Immature natural killer cell (primary cell): ENCODE results near the gene GABRR2. TPM values are rescaled to one million over a fixed set of nuclear protein-coding genes. Genes with fewer than 3 reads are reported as not detected.

ENCODE experiments used
- DNase-seq, 3 donors: peaks; one replicate each; pipeline ENCODE4 v3.0.0; 2022; ENCODE audit warnings: mixed read lengths in 1 of 3
- H3K27ac Mint-ChIP-seq, 6 donors: one replicate each; pipeline ENCODE4 v1.8.0; 2020; ENCODE audit warnings: mixed read lengths in 6 of 6, mild to moderate bottlenecking in 5 of 6, inconsistent platforms in 4 of 6, moderate library complexity in 3 of 6
- H3K27me3 Mint-ChIP-seq, 3 donors: one replicate each; pipeline ENCODE4 v1.8.0; 2020 to 2021; ENCODE audit warnings: low read depth in 3 of 3, mild to moderate bottlenecking in 3 of 3, mixed read lengths in 3 of 3, moderate library complexity in 3 of 3, inconsistent platforms in 1 of 3
- H3K36me3 Mint-ChIP-seq, 3 donors: one replicate each; pipeline ENCODE4 v1.8.0; 2020; ENCODE audit warnings: mixed read lengths in 3 of 3, inconsistent platforms in 2 of 3, mild to moderate bottlenecking in 2 of 3
- H3K4me1 Mint-ChIP-seq, 2 donors: one replicate each; pipeline ENCODE4 v1.8.0; 2020; ENCODE audit warnings: inconsistent platforms in 2 of 2, mild to moderate bottlenecking in 2 of 2, mixed read lengths in 2 of 2, moderate library complexity in 1 of 2
- H3K4me3 Mint-ChIP-seq, 5 donors: one replicate each; pipeline ENCODE4 v1.8.0; 2020; ENCODE audit warnings: mild to moderate bottlenecking in 5 of 5, mixed read lengths in 5 of 5, inconsistent platforms in 3 of 5, moderate library complexity in 3 of 5
- H3K9me3 Mint-ChIP-seq, 6 donors: one replicate each; pipeline ENCODE4 v1.8.0; 2020; ENCODE audit warnings: mild to moderate bottlenecking in 6 of 6, mixed read lengths in 6 of 6, inconsistent platforms in 4 of 6, moderate library complexity in 3 of 6
- polyA plus RNA-seq, 3 donors: library from polyadenylated mRNA; unstranded; fragments of 300-500 nt; fragmentation: Illumina TruSeq; gene quantifications; one replicate each; pipeline ENCODE4 v1.2.3, GENCODE V29; 2021

The GABRR2 gene
- polyA plus RNA-seq = not detected

DNA sequence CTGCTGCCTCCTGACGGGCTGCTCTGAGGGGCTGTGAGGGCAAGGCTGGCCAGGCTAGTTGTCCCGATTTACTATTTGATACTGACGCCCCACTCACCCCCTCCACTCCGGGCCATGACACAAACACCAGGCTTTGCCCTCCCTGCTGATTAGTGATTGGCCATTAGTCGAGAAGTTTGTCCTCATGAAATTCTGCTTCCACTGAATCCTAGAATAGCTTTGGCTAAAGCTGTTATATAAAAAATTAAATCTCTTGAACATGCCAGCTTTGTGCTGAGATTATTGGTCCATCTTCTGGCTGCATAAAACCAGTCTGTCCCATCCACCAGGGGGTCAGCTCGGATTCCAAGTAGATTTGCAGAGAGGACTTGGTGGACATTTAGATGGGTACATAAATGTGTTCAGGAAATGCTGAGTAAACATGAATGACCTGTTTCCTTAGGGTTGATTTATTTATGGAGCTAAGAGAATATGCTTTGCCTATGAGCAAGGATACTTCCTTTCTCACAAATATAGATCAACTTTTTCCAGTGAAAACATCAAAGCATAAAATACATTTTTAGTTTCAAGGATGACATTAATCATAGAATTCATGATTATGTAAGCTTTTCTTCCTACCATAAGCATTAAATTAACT is at the start of gene GABRR2:
Gene GABRR2, minus strand, starts transcription at position 51 of the 637 bp plus-strand sequence. CDS start 134 bp downstream, outside the sequence.
- peaks cover 13 to 28% (median 16%) of the 10 kb centered on the region in 3 donors for H3K36me3 Mint-ChIP-seq
- no peak within 1 kb of the TSS for H3K27ac Mint-ChIP-seq
- peaks cover 0 to 2% (median 0%) of the 10 kb centered on the region in 3 donors for H3K27me3 Mint-ChIP-seq
- no peak for DNase-seq
- H3K4me1 Mint-ChIP-seq = no peaks in the 10 kb centered on the region
- no peaks in the 10 kb centered on the region for H3K9me3 Mint-ChIP-seq
- H3K4me3 Mint-ChIP-seq = no peak within 1 kb of the TSS

DNA sequence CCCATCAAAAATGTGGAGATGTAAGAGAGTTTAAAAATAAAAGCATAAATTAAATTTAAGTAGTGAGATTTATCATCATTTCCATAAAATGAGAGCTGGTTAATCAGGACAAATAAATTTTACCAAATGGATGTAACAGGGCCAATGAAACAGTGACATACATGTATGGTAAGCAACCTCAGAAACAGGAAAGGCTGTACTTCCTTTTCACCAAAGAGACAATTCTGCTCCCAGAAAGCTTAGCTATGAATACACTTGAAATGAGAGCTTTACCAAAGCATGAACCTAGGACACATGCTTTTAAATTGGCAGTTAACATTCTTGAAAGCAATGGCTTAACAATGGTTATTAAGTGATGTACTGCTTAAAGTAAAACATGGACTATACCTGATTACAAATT is 49.5 kb upstream of the GABRR2 start:
- Mint-ChIP-seq H3K36me3 (no peaks in the 10 kb centered on the region), H3K4me3 (no peak overlapping the region), H3K9me3 (no peaks in the 10 kb centered on the region), H3K27me3 (peaks cover 5 to 7% (median 7%) of the 10 kb centered on the region in 3 donors), H3K27ac (no peak overlapping the region), H3K4me1 (peaks cover 2 to 9% of the 10 kb centered on the region in 2 donors)
- no peak for DNase-seq

DNA sequence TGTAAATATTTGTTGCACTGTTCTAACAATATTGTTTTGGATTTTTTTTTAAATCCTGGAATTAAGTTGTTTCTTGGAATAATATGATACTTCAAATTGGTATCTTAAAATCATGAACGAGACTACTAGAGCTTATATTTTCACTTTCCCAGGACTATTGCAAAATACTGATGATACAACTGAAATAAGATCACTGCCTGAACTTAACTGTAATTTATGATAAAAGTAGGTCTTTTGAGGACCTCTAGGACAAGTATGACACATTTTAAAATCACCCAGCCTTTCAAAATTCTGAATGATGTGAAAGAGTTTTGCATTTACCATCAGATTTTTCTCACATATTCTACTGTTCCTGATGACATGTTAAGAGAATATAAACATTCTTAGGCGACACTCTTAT is 46.1 kb upstream of the GABRR2 start:
- H3K4me1 Mint-ChIP-seq = peaks cover 14 to 25% of the 10 kb centered on the region in 2 donors
- no peak overlapping the region for H3K27ac Mint-ChIP-seq

GRCh38 chr6:89360415-89360999 is 45.4 kb upstream of the GABRR2 start:
- peaks cover 14 to 25% of the 10 kb centered on the region in 2 donors for H3K4me1 Mint-ChIP-seq

More for the DNA sequence above, 46.1 kb upstream of the GABRR2 start:
- no peaks in the 10 kb centered on the region for H3K9me3 Mint-ChIP-seq
- H3K4me3 Mint-ChIP-seq = no peak overlapping the region
- H3K36me3 Mint-ChIP-seq = no peaks in the 10 kb centered on the region
- peaks cover 4% of the 10 kb centered on the region in 3 donors for H3K27me3 Mint-ChIP-seq
- DNase-seq = no peak

GRCh38 chr6:89359561-89359960 is 44.5 kb upstream of the GABRR2 start:
- Mint-ChIP-seq H3K9me3 (no peaks in the 10 kb centered on the region), H3K27ac (no peak overlapping the region), H3K4me3 (no peak overlapping the region), H3K4me1 (peaks cover 14 to 25% of the 10 kb centered on the region in 2 donors), H3K36me3 (no peaks in the 10 kb centered on the region), H3K27me3 (peaks cover 1 to 4% (median 4%) of the 10 kb centered on the region in 3 donors)
- DNase-seq = no peak

More at GRCh38 chr6:89360415-89360999, 45.4 kb upstream of the GABRR2 start:
- peak in 1 of 3 donors; percentile 30 for DNase-seq
- no peaks in the 10 kb centered on the region for H3K36me3 Mint-ChIP-seq
- H3K27me3 Mint-ChIP-seq = peaks cover 1 to 4% (median 4%) of the 10 kb centered on the region in 3 donors
- H3K4me3 Mint-ChIP-seq = no peak overlapping the region
- H3K27ac Mint-ChIP-seq = peak overlapping the region in 2 of 6 donors; percentile 34 to 56
- H3K9me3 Mint-ChIP-seq = no peaks in the 10 kb centered on the region

DNA sequence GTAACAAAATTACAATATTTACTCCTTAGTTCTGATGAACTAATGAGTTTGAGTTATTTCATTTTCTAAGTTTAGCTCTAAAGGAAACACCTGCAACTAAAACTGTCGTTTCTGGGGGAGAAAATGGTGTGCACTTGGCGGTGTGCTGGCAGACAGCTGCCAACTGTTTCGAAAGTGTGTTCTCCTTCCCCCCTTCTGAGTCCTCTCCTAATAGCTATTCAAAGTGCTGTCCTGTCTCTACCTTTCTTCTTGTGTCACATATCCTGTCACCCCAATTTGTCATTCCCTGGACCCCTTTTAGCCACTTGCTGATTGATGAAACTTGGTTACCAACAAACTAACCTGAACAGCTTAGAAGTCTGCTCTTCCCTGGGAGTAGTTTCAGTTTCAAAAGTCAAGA is 42.3 kb upstream of the GABRR2 start:
- Mint-ChIP-seq H3K36me3 (no peaks in the 10 kb centered on the region), H3K4me1 (peaks cover 26 to 37% of the 10 kb centered on the region in 2 donors), H3K4me3 (peak overlapping the region; percentile 82 to 95 (median 87)), H3K9me3 (no peaks in the 10 kb centered on the region), H3K27ac (peak overlapping the region; percentile 65 to 99 (median 87)), H3K27me3 (peaks cover 0 to 6% (median under 1%) of the 10 kb centered on the region in 3 donors)
- peak; percentile 12 to 17 (median 13) for DNase-seq

DNA sequence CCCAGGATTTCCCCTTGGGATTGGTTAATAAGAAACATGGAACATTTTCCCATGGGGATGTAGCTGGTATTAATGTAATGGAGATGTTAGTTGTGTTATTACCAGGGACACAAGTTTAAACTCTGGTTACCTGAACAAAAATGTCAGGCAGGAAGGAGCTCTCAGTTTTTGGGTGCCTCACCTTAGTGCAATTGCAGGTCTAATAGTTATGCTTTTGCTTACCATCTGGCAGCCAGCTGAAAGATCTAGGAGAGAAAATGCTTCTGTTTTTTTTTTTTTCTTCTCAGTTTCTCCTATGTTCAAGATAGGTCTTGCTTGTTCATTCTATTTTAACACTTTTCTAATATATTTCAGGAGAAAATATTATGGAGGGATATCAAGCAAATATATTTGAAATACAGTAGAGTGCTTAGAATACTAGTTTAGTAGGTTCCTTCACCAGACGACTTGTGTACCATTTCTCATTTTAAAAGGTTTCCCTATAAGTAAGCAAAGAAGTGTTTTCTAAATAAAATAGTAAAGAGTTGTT is 41.6 kb upstream of the GABRR2 start:
- peaks cover 30 to 42% of the 10 kb centered on the region in 2 donors for H3K4me1 Mint-ChIP-seq
- H3K27ac Mint-ChIP-seq = peak overlapping the region in 4 of 6 donors; percentile 77 to 99 (median 89)
- DNase-seq = no peak
- no peaks in the 10 kb centered on the region for H3K9me3 Mint-ChIP-seq
- H3K27me3 Mint-ChIP-seq = peaks cover 0 to 10% (median 2%) of the 10 kb centered on the region in 3 donors
- peaks cover 0 to 3% (median 0%) of the 10 kb centered on the region in 3 donors for H3K36me3 Mint-ChIP-seq
- H3K4me3 Mint-ChIP-seq = peak overlapping the region; percentile 82 to 95 (median 87)

GRCh38 chr6:89355511-89356194 is 40.6 kb upstream of the GABRR2 start:
- Mint-ChIP-seq H3K4me1 (peaks cover 40 to 48% of the 10 kb centered on the region in 2 donors), H3K4me3 (no peak overlapping the region), H3K27me3 (peaks cover 0 to 11% (median 2%) of the 10 kb centered on the region in 3 donors), H3K27ac (peak overlapping the region in 1 of 6 donors; percentile 14), H3K9me3 (no peaks in the 10 kb centered on the region), H3K36me3 (peaks cover 0 to 3% (median 0%) of the 10 kb centered on the region in 3 donors)
- no peak for DNase-seq

DNA sequence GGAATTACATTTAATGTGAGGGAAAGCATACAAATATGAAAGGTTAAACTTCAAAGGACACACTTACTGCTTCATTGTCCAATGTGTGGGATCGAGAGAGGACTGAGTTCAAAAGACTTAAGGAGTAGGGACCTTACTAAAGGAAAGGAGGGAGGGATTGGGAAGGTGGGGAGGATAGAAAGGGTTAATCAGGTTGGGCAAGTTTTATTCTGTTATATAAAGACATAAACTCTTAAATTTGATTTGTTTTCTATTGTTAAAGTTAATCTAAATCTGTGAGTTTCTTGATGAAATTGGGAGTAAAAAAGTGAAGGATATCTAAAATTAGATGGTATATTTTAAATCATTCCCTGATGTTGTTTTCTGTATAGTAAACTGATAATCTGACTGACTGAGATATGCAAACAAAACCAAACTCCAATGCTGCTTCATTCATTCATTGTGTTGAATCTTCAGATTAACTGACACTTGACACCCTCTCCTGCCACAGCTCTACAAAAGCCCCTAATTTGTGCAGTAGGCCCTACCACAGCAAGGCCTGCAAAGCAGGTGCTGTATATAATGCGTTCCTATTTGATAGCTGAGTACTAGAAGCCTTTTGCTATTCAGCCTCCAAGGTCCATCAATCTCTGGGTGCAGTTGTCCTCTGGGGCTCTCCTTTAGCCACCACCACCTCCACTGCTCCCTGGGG is 38.7 kb upstream of the GABRR2 start:
- H3K4me3 Mint-ChIP-seq = peak overlapping the region; percentile 76 to 86 (median 83)
- H3K36me3 Mint-ChIP-seq = peaks cover 0 to 3% (median 0%) of the 10 kb centered on the region in 3 donors
- H3K27ac Mint-ChIP-seq = peak overlapping the region; percentile 80 to 95 (median 87)
- peaks cover 57 to 62% of the 10 kb centered on the region in 2 donors for H3K4me1 Mint-ChIP-seq
- H3K27me3 Mint-ChIP-seq = peaks cover 0 to 11% (median 2%) of the 10 kb centered on the region in 3 donors
- H3K9me3 Mint-ChIP-seq = no peaks in the 10 kb centered on the region
- DNase-seq = no peak

DNA sequence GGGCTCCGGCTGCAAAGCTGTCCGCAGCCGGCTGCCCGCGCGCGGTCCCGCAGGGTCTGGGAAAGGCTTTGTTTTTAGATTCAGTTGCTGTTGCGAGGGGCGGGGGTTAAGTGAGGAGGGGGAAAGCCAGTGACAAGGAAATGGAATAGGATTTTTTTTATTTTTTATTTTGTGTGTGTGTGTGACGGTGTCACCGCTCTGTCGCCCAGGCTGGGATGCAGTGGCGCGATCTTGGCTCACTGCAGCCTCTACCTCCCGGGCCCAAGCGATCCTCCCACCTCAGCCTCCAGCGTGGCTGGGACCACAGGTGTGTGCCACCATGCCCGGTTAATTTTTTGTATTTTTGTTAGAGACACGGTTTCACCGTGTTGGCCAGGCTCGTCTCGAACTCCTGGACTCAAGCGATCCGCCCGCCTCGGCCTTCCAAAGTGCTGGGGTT is 38.0 kb upstream of the GABRR2 start:
- DNase-seq = no peak
- H3K36me3 Mint-ChIP-seq = peaks cover 0 to 3% (median 0%) of the 10 kb centered on the region in 3 donors
- peak overlapping the region; percentile 80 to 95 (median 87) for H3K27ac Mint-ChIP-seq
- H3K9me3 Mint-ChIP-seq = no peaks in the 10 kb centered on the region
- H3K4me1 Mint-ChIP-seq = peaks cover 62 to 69% of the 10 kb centered on the region in 2 donors
- H3K27me3 Mint-ChIP-seq = peaks cover 0 to 11% (median 2%) of the 10 kb centered on the region in 3 donors
- peak overlapping the region; percentile 76 to 86 (median 83) for H3K4me3 Mint-ChIP-seq

DNA sequence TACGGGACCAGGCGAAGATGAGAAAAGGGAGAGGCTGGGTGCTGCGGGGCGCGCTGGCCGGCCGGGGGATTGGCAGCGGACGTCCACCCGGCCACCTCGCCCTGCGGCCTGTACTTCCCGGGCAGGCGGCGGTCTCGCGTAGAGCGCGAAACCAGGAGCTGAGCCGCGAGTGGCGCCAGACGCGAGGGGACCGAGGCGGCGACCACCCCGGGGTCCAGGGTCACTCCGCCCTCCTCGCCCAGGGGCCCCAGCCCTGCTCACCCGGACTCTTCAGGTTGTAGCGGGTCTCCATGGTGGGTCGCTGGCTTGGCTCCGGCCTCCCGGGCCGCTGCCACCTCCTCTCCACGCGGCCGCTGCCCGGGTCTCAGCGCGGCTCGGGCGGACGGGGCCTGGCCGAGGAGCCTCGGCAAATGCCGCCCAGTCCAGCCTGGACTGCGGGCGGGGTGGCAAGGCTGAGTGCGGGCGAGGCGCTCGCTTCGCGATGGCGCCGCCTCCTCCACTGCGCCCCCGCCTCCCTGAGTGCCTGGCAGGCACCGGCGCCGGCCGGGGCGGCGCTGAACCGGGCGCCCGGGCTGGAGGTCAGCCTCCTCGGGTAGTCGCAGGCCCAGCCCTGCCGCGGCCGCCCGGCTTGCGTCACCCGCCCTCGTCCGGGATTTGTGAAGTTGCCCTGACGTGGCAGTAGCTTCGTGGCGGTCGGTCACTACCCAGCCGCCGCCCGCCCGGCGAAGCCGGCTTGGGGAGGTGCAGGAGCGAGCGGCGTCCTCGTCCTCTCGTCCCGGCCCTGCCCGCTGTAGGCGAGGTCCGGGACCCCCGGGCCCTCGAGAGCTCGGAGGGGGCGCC is 37.4 kb upstream of the GABRR2 start, which contains the start of gene UBE2J1:
Gene UBE2J1, minus strand, starts transcription at position 445 of the 840 bp plus-strand sequence. Its CDS starts 153 bp downstream, at position 292.
- DNase-seq = peak; percentile 87 to 88 (median 87)
- peak within 1 kb of the TSS; percentile 93 to 99 (median 97) for H3K27ac Mint-ChIP-seq
- H3K9me3 Mint-ChIP-seq = no peaks in the 10 kb centered on the region
- H3K36me3 Mint-ChIP-seq = peaks cover 0 to 3% (median 0%) of the 10 kb centered on the region in 3 donors
- H3K27me3 Mint-ChIP-seq = peaks cover 0 to 11% (median 2%) of the 10 kb centered on the region in 3 donors
- H3K4me3 Mint-ChIP-seq = peak within 1 kb of the TSS; percentile 96 to 99 (median 98)
- peaks cover 59 to 69% of the 10 kb centered on the region in 2 donors for H3K4me1 Mint-ChIP-seq

DNA sequence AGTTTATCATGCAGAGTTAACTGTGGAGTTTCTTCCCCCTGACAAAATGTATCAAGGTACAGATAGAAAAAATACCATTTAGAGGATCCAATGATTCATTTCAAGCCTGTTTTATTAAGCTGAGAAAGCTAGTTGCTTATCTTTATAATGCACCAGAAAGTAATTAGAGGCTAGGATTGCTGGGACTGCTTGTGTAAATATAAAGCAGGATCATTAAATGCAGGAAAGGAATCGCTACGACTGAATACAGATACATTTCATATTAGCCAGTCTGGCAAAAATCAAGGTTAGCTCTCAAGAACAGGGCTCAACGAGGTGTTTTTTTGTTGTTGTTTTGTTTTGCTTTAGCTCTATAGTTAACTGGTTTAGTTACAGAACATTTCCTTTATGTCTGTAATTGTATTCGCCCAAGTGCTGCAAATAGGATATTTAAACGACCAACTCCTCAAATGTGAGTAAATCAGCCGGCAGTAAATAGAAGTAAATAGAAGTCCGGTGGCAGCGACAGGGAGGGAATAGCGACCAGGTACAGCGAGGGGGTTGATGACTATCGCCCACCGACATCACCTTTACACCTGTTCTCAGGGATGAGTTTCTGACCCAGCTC is 36.7 kb upstream of the GABRR2 start:
- Mint-ChIP-seq H3K4me3 (peak overlapping the region; percentile 96 to 99 (median 98)), H3K27ac (peak overlapping the region; percentile 93 to 99 (median 97)), H3K9me3 (no peaks in the 10 kb centered on the region), H3K36me3 (peaks cover 0 to 3% (median 0%) of the 10 kb centered on the region in 3 donors), H3K27me3 (peaks cover 0 to 11% (median 2%) of the 10 kb centered on the region in 3 donors), H3K4me1 (peaks cover 53 to 69% of the 10 kb centered on the region in 2 donors)
- DNase-seq = no peak
